HG02571 (cell line): ENCODE measurements around the gene LHFPL6.

ENCODE experiments used
- ATAC-seq: cut with Tn5 transposase; IDR thresholded peaks from one replicate; pipeline ENCODE4 v1.9.1; 2021; ENCODE audit warnings: mild to moderate bottlenecking, moderate library complexity; ENCODE audit not compliant: unreplicated experiment

LHFPL6 gene

GRCh38 chr13:39596176-39596575 is 6.8 kb downstream of the LHFPL6 start:
- no peak for ATAC-seq

GRCh38 chr13:39590466-39591036 is 12.4 kb downstream of the LHFPL6 start:
- no peak for ATAC-seq

GRCh38 chr13:39588384-39588783 is 14.6 kb downstream of the LHFPL6 start:
- no peak for ATAC-seq

GRCh38 chr13:39587939-39588338 is 15.1 kb downstream of the LHFPL6 start:
- ATAC-seq, result no peak

- ATAC-seq, result no peak
These were observed 15.9 kb downstream of the LHFPL6 start for GRCh38 chr13:39586958-39587605.

- ATAC-seq, result no peak
These were observed 16.8 kb downstream of the LHFPL6 start for GRCh38 chr13:39586151-39586550.

GRCh38 chr13:39585219-39585618 is 17.8 kb downstream of the LHFPL6 start:
- ATAC-seq, result no peak

GRCh38 chr13:39580881-39581575 is 22.0 kb downstream of the LHFPL6 start:
- no peak for ATAC-seq

GRCh38 chr13:39578821-39579291 is 24.1 kb downstream of the LHFPL6 start:
- no peak for ATAC-seq

- no peak for ATAC-seq
These were observed 25.0 kb downstream of the LHFPL6 start for GRCh38 chr13:39577838-39578491.

GRCh38 chr13:39577203-39577602 is 25.8 kb downstream of the LHFPL6 start:
- ATAC-seq, result no peak

GRCh38 chr13:39575641-39576238 is 27.3 kb downstream of the LHFPL6 start:
- ATAC-seq, result no peak

GRCh38 chr13:39571502-39572092 is 31.4 kb downstream of the LHFPL6 start:
- no peak for ATAC-seq

GRCh38 chr13:39567569-39567968 is 35.4 kb downstream of the LHFPL6 start:
- no peak for ATAC-seq

GRCh38 chr13:39566216-39566869 is 36.6 kb downstream of the LHFPL6 start:
- no peak for ATAC-seq

GRCh38 chr13:39565036-39565949 is 37.7 kb downstream of the LHFPL6 start:
- no peak for ATAC-seq

GRCh38 chr13:39563470-39563735 is 39.6 kb downstream of the LHFPL6 start:
- ATAC-seq, result no peak

- ATAC-seq, result no peak
These were observed 41.0 kb downstream of the LHFPL6 start for GRCh38 chr13:39561971-39562370.

- ATAC-seq, result no peak
These were observed 43.1 kb downstream of the LHFPL6 start for GRCh38 chr13:39559847-39560246.
